C4-2B (cell line): Measurements from ENCODE around the gene NLRP6.

Experiments used
- ZFX ChIP-seq: fragments of 450-650 bp; IDR thresholded peaks from 2 replicates; pipeline ENCODE4 v1.6.1; 2017
- TF ChIP-seq, protein P1 (sequence below): fragments of 450-650 bp; conservative IDR thresholded peaks from 2 replicates; pipeline ENCODE4 v1.5.1; 2017; ENCODE audit warnings: mild to moderate bottlenecking

DNA sequence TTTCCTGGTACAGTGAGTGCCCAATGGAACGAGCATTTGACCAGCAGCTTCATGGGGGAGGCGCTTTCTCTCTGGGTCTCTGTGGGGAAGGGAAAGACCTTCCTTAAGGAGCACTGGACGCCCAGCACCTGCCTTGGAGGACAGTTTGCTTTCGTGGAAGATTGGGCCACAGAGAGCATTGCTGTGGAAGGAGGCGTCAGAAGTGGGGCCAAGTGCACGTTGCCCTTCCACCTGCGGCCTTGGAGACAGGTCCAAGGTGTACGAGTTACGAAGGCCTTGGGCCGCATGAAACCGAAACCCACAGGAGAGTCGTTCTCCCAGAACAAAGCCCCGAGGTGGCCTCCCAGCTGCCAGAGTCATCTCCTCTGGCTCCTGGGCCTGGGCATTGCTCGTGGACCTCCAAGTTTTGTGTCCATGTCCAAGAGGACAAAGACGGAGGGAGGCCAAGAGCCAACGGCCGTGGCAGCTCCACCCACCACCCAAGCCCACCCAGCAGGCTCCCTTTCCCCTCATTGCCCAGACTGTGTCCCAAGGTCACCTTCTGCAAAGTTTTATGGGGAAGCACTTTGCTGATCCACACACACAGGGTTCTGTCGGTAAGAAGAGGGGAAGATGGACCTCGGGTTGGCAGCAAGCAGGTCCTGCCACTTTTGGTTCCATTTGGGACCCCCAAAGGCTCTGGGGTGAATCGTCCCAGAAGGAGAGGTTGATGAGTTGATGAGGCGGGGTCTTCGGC lies 5.8 kb upstream of the NLRP6 start:
- TF ChIP-seq, protein P1, sequence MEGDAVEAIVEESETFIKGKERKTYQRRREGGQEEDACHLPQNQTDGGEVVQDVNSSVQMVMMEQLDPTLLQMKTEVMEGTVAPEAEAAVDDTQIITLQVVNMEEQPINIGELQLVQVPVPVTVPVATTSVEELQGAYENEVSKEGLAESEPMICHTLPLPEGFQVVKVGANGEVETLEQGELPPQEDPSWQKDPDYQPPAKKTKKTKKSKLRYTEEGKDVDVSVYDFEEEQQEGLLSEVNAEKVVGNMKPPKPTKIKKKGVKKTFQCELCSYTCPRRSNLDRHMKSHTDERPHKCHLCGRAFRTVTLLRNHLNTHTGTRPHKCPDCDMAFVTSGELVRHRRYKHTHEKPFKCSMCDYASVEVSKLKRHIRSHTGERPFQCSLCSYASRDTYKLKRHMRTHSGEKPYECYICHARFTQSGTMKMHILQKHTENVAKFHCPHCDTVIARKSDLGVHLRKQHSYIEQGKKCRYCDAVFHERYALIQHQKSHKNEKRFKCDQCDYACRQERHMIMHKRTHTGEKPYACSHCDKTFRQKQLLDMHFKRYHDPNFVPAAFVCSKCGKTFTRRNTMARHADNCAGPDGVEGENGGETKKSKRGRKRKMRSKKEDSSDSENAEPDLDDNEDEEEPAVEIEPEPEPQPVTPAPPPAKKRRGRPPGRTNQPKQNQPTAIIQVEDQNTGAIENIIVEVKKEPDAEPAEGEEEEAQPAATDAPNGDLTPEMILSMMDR, result no peak
- no peak for TF ChIP-seq ZFX
